GM12878 (cell line): ENCODE data around the gene KIF2A. TPM values are rescaled to one million over a fixed set of nuclear protein-coding genes. Genes with fewer than 3 reads are reported as not detected.

Experiments
- ATAC-seq: fragments of 200-7000 bp; cut with Tn5 transposase; 3 replicates; pipeline ENCODE4 v1.9.1; 2020; ENCODE audit warnings: mild to moderate bottlenecking, moderate library complexity
- BruUV-seq: library from RNA; stranded (reverse); fragments of 400-500 nt; replicated peaks from 2 replicates; lab custom pipeline; 2021; lab: Mats Ljungman, UMichigan
- CTCF ChIA-PET: fragments of 300-600 bp; sonication (Branson Sonifier 250); formaldehyde crosslinking; extraction: SDS; loops from one replicate; lab custom pipeline; 2021; ENCODE audit warnings: inconsistent platforms; lab: Yijun Ruan, JAX
- POLR2A ChIA-PET: fragments of 350-600 bp; formaldehyde crosslinking; extraction: SDS; loops from one replicate; lab custom pipeline; 2021; ENCODE audit warnings: inconsistent platforms; lab: Charles Lee
- RAD21 ChIA-PET: fragments of 300-600 bp; sonication (Branson Sonifier 250); formaldehyde crosslinking; loops from one replicate; lab custom pipeline; 2023; ENCODE audit warnings: antibody characterized with exemption; ENCODE audit not compliant: unreplicated experiment; lab: Charles Lee
- SMC1A ChIA-PET: fragments of 300-600 bp; sonication (Branson Sonifier 250); formaldehyde crosslinking; loops from one replicate; lab custom pipeline; 2023; ENCODE audit not compliant: unreplicated experiment, uncharacterized antibody; lab: Charles Lee
- DNase-seq: peaks from one replicate; pipeline ENCODE4 v3.0.0-alpha.2; 2011; ENCODE audit warnings: low read depth, low spot score
- FAIRE-seq: peaks from 3 replicates; lab custom pipeline; 2011; peaks lifted over from hg19 to GRCh38; lab: Jason Lieb, UNC
- H2AFZ ChIP-seq: 2 replicates; pipeline ENCODE4 v1.6.0; 2011; ENCODE audit warnings: low read depth, low read length, control low read depth; ENCODE audit not compliant: control insufficient read depth
- H3K27ac ChIP-seq: 2 replicates; pipeline ENCODE4 v1.5.1; 2011; ENCODE audit warnings: control low read depth; ENCODE audit not compliant: control insufficient read depth, insufficient read depth
- H3K27me3 ChIP-seq, 2 experiments: replicated peaks in 1 of 2; 2 replicates each; pipeline versions ENCODE4 v1.6.0 to v1.6.1; 2011; ENCODE audit warnings: low read length in 1 of 2; ENCODE audit not compliant: control insufficient read depth in 2 of 2, insufficient read depth in 2 of 2
- H3K36me3 ChIP-seq, 2 experiments: 2 replicates each; pipeline ENCODE4 v1.5.1; 2011; ENCODE audit warnings: low read length in 1 of 2; ENCODE audit not compliant: control insufficient read depth in 2 of 2, insufficient read depth in 2 of 2
- H3K4me1 ChIP-seq: 2 replicates; pipeline ENCODE4 v1.6.1; 2011; ENCODE audit warnings: mild to moderate bottlenecking, low read length, moderate library complexity, mixed read lengths; ENCODE audit not compliant: control insufficient read depth, insufficient read depth
- H3K4me2 ChIP-seq: 2 replicates; pipeline ENCODE4 v1.6.0; 2011; ENCODE audit warnings: control low read depth; ENCODE audit not compliant: control insufficient read depth, insufficient read depth
- H3K4me3 ChIP-seq: fragments of 200-600 bp; sonication (generic); 2 replicates; pipeline ENCODE4 v1.5.1; 2016
- H3K79me2 ChIP-seq: 2 replicates; pipeline ENCODE4 v1.6.0; 2011; ENCODE audit warnings: low read length; ENCODE audit not compliant: control insufficient read depth, insufficient read depth
- H3K9ac ChIP-seq: 2 replicates; pipeline ENCODE4 v1.8.0; 2011; ENCODE audit warnings: low read length, control low read depth, mixed read lengths; ENCODE audit not compliant: control insufficient read depth, insufficient read depth
- H3K9me3 ChIP-seq: replicated peaks from 3 replicates; pipeline ENCODE4 v1.5.1; 2011; ENCODE audit warnings: mild to moderate bottlenecking, low read length; ENCODE audit not compliant: control insufficient read depth, insufficient read depth
- H4K20me1 ChIP-seq: 2 replicates; pipeline ENCODE4 v1.6.0; 2011; ENCODE audit not compliant: control insufficient read depth, insufficient read depth
- DPF2 ChIP-seq: fragments of 450-650 bp; IDR thresholded peaks from 2 replicates; pipeline ENCODE4 v1.6.1; 2017; ENCODE audit warnings: mild to moderate bottlenecking
- GABPA ChIP-seq: IDR thresholded peaks from 2 replicates; pipeline ENCODE4 v1.6.1; 2014; ENCODE audit warnings: antibody characterized with exemption, low read depth, mild to moderate bottlenecking, inconsistent platforms
- KAT2A ChIP-seq: conservative IDR thresholded peaks from 2 replicates; pipeline ENCODE4 v1.6.1; 2011; ENCODE audit warnings: low read depth, low read length; ENCODE audit not compliant: control insufficient read depth
- KDM1A ChIP-seq: fragments of 200-600 bp; sonication (generic); IDR thresholded peaks from 2 replicates; pipeline ENCODE4 v1.6.1; 2016; ENCODE audit warnings: borderline replicate concordance
- LARP7 ChIP-seq: fragments of 450-650 bp; IDR thresholded peaks from 2 replicates; pipeline ENCODE4 v1.6.1; 2017; ENCODE audit warnings: mild to moderate bottlenecking
- MXI1 ChIP-seq: fragments of 150-350 bp; IDR thresholded peaks from 2 replicates; pipeline ENCODE4 v1.6.1; 2011; ENCODE audit warnings: low read depth, mild to moderate bottlenecking, inconsistent platforms, low read length, improper control_type of control experiment
- NR2C2 ChIP-seq: IDR thresholded peaks from 2 replicates; pipeline ENCODE4 v1.6.1; 2011; ENCODE audit warnings: borderline replicate concordance, low read depth; ENCODE audit not compliant: control insufficient read depth, insufficient read length
- NR2F1 ChIP-seq: fragments of 450-650 bp; conservative IDR thresholded peaks from 2 replicates; pipeline ENCODE4 v1.6.1; 2017; ENCODE audit warnings: mild to moderate bottlenecking
- PAX5 ChIP-seq: IDR thresholded peaks from 2 replicates; pipeline ENCODE4 v1.6.1; 2011; ENCODE audit warnings: low read depth, low read length, borderline replicate concordance
- POLR2AphosphoS5 ChIP-seq: IDR thresholded peaks from 2 replicates; pipeline ENCODE4 v1.6.1; 2011; ENCODE audit warnings: mild to moderate bottlenecking, low read length, inconsistent platforms
- SMAD5 ChIP-seq: IDR thresholded peaks from 2 replicates; pipeline ENCODE4 v1.6.1; 2016; ENCODE audit warnings: antibody characterized with exemption, low read depth
- SPI1 ChIP-seq: IDR thresholded peaks from 2 replicates; pipeline ENCODE4 v1.6.1; 2011; ENCODE audit warnings: low read depth, mild to moderate bottlenecking, low read length, moderate library complexity, borderline replicate concordance; ENCODE audit not compliant: insufficient read depth
- WRNIP1 ChIP-seq: IDR thresholded peaks from 2 replicates; pipeline ENCODE4 v1.6.1; 2011; ENCODE audit warnings: low read depth, low read length, improper control_type of control experiment, borderline replicate concordance
- WGBS: methylation state at CpG from one replicate; pipeline ENCODE4 v1.1.6; 2016; ENCODE audit warnings: low lambda C conversion rate; ENCODE audit not compliant: insufficient replicate concordance, insufficient coverage; ENCODE audit errors: missing lambda C conversion rate; 5-methylcytosine and 5-hydroxymethylcytosine counted together
- in situ Hi-C: fragments of 300-500 bp; cut with MboI; formaldehyde crosslinking; loops from 9 replicates; pipeline ENCODE4 v1.14.3; 2018; ENCODE audit warnings: mixed read lengths
- intact Hi-C: fragments of 100-400 bp; cut with micrococcal nuclease; formaldehyde crosslinking; loops from one replicate; pipeline ENCODE4 v1.14.2; 2022; ENCODE audit not compliant: unreplicated experiment
- polyA plus RNA-seq, 11 experiments: library from polyadenylated mRNA; depleted of rRNA in 4 of 11; unstranded in 6 of 11; stranded (reverse) in 5 of 11; fragments of >200 nt; fragmentation: Nextera tagmentation in 4 of 11; fragmentation: Illumina TruSeq in 1 of 11; extraction: Ambion mirVana in 4 of 11; extraction: Trizol in 1 of 11; gene quantifications; 1 replicate in 1 of 11; 2 replicates in 10 of 11; pipeline versions ENCODE4 v1.2.1 to v1.2.3, GENCODE V29; 2011 to 2016; ENCODE audit warnings: inconsistent platforms in 2 of 11, missing spikeins in 2 of 11, low read depth in 1 of 11
- total RNA-seq, 4 experiments: library from RNA; depleted of rRNA in 3 of 4; stranded (reverse); fragments of >200 nt in 3 of 4; fragmentation: Illumina TruSeq in 1 of 4; extraction: Trizol in 1 of 4; gene quantifications; 2 replicates each; pipeline versions ENCODE4 v1.2.1 to v1.2.3, GENCODE V29; 2013 to 2021
- TF ChIP-seq, protein P1 (sequence below): fragments of 450-650 bp; IDR thresholded peaks from 2 replicates; pipeline ENCODE4 v1.6.1; 2017; ENCODE audit warnings: mild to moderate bottlenecking
- TF ChIP-seq, protein P2 (sequence below): fragments of 450-650 bp; IDR thresholded peaks from 2 replicates; pipeline ENCODE4 v1.6.1; 2017; ENCODE audit warnings: mild to moderate bottlenecking, moderate library complexity

The KIF2A gene
- total and polyA plus RNA-seq, 10 of the 15 experiments (the other 5 are each of a cell fraction or from before 2014, with no cell fraction given): 35.9 to 124 (median 80.1) TPM

DNA sequence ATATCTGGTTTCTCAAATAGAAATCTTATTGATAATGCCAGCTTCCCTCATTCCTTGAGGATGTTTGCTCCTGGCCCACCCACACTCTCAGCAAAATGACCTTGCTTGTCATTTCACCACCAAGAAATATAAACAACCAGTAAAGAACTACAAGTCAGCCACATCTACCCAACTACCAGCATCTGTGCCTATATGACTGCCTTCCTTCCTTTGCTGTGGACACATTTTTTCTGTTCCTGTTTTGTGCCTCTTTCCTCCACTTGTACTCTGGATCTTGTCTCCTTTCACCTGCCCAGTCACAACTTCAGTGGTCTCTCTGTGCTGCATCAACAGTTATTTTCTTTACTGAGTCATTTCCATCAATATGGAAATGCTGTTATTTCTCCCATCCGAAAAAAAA, 20.3 kb downstream of the KIF2A start (continued):
- TF ChIP-seq KDM1A (no peak), SPI1 (peak; percentile 75; the same call in 1 of the 2 replicates), POLR2AphosphoS5 (no peak)

DNA sequence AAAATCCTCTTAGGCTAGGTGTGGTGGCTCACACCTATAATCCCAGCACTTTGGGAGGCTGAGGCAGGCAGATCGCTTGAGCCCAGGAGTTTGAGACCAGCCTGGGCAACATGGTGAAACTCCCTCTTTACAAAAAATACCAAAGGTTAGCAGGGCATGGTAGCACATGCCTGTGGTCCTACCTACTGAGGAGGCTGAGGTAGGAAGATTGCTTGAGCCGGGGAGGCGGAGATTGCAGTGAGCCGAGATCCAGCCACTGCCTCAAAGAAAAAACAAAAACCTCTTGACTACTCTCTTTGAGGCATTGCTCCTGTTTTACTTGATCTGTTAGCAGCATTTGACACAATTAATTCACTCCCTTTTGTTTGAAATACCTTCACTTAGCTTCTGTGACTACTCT, 20.7 kb downstream of the KIF2A start:
- no peak overlapping the region for H3K4me2 ChIP-seq
- H3K9ac ChIP-seq: no peak overlapping the region
- no peaks in the 10 kb centered on the region for H3K9me3 ChIP-seq
- H3K4me1 ChIP-seq: peaks cover 19% of the 10 kb centered on the region
- H3K27me3 ChIP-seq: no peaks in the 10 kb centered on the region
- intact Hi-C loops: no loop called here
- RAD21 ChIA-PET: interaction anchor here (3.3 kb wide), 1 partner anchor 21 kb away, joined by 10 read pairs; the partner anchor contains the start of gene KIF2A
- ATAC-seq: peak; percentile 16; the same call in 1 of the 3 replicates
- no peaks in the 10 kb centered on the region for H4K20me1 ChIP-seq
- no peak for DNase-seq
- no peak overlapping the region for H2AFZ ChIP-seq
- BruUV-seq: no TSS peak
- CTCF ChIA-PET: no interaction called here
- POLR2A ChIA-PET: interaction anchor here (3.2 kb wide), 1 partner anchor 9 kb away, joined by 13 read pairs; no protein-coding TSS in a partner anchor
- peaks cover 78% of the 10 kb centered on the region for H3K79me2 ChIP-seq
- WGBS: 100% methylated on average over 4 of the region's 4 CpGs
- no peak for FAIRE-seq
- H3K36me3 ChIP-seq: peaks cover under 1 to 3% of the 10 kb centered on the region in 2 experiments; a peak in 3 of 4 replicates
- in situ Hi-C loops: no loop called here
- no peak overlapping the region for H3K4me3 ChIP-seq
- no peak overlapping the region; the same call in 1 of the 2 replicates for H3K27ac ChIP-seq
- SMC1A ChIA-PET: interaction anchor here (0.6 to 3.4 kb wide), 4 partner anchors 9 to 41 kb away, joined by 3 to 16 read pairs (median 4); no protein-coding TSS in a partner anchor
- TF ChIP-seq KAT2A: no peak
- TF ChIP-seq LARP7: no peak
- TF ChIP-seq, protein P1, sequence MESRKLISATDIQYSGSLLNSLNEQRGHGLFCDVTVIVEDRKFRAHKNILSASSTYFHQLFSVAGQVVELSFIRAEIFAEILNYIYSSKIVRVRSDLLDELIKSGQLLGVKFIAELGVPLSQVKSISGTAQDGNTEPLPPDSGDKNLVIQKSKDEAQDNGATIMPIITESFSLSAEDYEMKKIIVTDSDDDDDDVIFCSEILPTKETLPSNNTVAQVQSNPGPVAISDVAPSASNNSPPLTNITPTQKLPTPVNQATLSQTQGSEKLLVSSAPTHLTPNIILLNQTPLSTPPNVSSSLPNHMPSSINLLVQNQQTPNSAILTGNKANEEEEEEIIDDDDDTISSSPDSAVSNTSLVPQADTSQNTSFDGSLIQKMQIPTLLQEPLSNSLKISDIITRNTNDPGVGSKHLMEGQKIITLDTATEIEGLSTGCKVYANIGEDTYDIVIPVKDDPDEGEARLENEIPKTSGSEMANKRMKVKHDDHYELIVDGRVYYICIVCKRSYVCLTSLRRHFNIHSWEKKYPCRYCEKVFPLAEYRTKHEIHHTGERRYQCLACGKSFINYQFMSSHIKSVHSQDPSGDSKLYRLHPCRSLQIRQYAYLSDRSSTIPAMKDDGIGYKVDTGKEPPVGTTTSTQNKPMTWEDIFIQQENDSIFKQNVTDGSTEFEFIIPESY: no peak
- no peak for TF ChIP-seq WRNIP1
- no peak for TF ChIP-seq SMAD5
- TF ChIP-seq NR2C2: no peak
- TF ChIP-seq GABPA: no peak
- TF ChIP-seq NR2F1: no peak
- TF ChIP-seq MXI1: no peak
- TF ChIP-seq, protein P2, sequence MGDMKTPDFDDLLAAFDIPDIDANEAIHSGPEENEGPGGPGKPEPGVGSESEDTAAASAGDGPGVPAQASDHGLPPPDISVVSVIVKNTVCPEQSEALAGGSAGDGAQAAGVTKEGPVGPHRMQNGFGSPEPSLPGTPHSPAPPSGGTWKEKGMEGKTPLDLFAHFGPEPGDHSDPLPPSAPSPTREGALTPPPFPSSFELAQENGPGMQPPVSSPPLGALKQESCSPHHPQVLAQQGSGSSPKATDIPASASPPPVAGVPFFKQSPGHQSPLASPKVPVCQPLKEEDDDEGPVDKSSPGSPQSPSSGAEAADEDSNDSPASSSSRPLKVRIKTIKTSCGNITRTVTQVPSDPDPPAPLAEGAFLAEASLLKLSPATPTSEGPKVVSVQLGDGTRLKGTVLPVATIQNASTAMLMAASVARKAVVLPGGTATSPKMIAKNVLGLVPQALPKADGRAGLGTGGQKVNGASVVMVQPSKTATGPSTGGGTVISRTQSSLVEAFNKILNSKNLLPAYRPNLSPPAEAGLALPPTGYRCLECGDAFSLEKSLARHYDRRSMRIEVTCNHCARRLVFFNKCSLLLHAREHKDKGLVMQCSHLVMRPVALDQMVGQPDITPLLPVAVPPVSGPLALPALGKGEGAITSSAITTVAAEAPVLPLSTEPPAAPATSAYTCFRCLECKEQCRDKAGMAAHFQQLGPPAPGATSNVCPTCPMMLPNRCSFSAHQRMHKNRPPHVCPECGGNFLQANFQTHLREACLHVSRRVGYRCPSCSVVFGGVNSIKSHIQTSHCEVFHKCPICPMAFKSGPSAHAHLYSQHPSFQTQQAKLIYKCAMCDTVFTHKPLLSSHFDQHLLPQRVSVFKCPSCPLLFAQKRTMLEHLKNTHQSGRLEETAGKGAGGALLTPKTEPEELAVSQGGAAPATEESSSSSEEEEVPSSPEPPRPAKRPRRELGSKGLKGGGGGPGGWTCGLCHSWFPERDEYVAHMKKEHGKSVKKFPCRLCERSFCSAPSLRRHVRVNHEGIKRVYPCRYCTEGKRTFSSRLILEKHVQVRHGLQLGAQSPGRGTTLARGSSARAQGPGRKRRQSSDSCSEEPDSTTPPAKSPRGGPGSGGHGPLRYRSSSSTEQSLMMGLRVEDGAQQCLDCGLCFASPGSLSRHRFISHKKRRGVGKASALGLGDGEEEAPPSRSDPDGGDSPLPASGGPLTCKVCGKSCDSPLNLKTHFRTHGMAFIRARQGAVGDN: no peak
- TF ChIP-seq PAX5: no peak
- TF ChIP-seq DPF2: no peak
- no peak for TF ChIP-seq KDM1A
